GM21786 (cell line): ENCODE measurements around the gene ZFPM1.
A peak's percentile ranks its signal among the peaks of the same experiment; 100 is the strongest.

ENCODE experiments used
- ATAC-seq: cut with Tn5 transposase; IDR thresholded peaks from one replicate; pipeline ENCODE4 v1.9.1; 2021; ENCODE audit not compliant: unreplicated experiment

Gene ZFPM1

GRCh38 chr16:88524973-88525662 is 72.0 kb downstream of the ZFPM1 start:
- no peak for ATAC-seq

GRCh38 chr16:88525663-88525990 is 72.5 kb downstream of the ZFPM1 start:
- ATAC-seq = no peak

- no peak for ATAC-seq
These were observed 73.2 kb downstream of the ZFPM1 start for GRCh38 chr16:88526008-88526905.

- ATAC-seq = no peak
These were observed 73.8 kb downstream of the ZFPM1 start for GRCh38 chr16:88526906-88527185.

GRCh38 chr16:88527186-88527936 is 74.3 kb downstream of the ZFPM1 start:
- no peak for ATAC-seq

GRCh38 chr16:88527937-88528743 is 75.1 kb downstream of the ZFPM1 start:
- ATAC-seq = no peak

- ATAC-seq = no peak
These were observed 75.8 kb downstream of the ZFPM1 start for GRCh38 chr16:88528902-88529318.

GRCh38 chr16:88529596-88529995 is 76.5 kb downstream of the ZFPM1 start:
- ATAC-seq = no peak

GRCh38 chr16:88530051-88530857 is 77.2 kb downstream of the ZFPM1 start:
- ATAC-seq = no peak

- ATAC-seq = no peak
These were observed 77.8 kb downstream of the ZFPM1 start for GRCh38 chr16:88530858-88531203.

GRCh38 chr16:88531346-88531745 is 78.3 kb downstream of the ZFPM1 start:
- ATAC-seq = no peak

- no peak for ATAC-seq
These were observed 78.9 kb downstream of the ZFPM1 start for GRCh38 chr16:88531931-88532433.

GRCh38 chr16:88532434-88533241 is 79.6 kb downstream of the ZFPM1 start:
- no peak for ATAC-seq

- ATAC-seq = no peak
These were observed 80.4 kb downstream of the ZFPM1 start for GRCh38 chr16:88533381-88533917.

GRCh38 chr16:88533932-88534637 is 81.0 kb downstream of the ZFPM1 start:
- peak; percentile 63 for ATAC-seq

GRCh38 chr16:88534638-88535190 is 81.6 kb downstream of the ZFPM1 start:
- ATAC-seq = peak; percentile 28

GRCh38 chr16:88535191-88535856 is 82.2 kb downstream of the ZFPM1 start:
- no peak for ATAC-seq

GRCh38 chr16:88535857-88536222 is 82.8 kb downstream of the ZFPM1 start:
- ATAC-seq = no peak
